Peyer's patch (tissue), 4 donors: Measurements from ENCODE around the gene RGL3. TPM values are rescaled to one million over a fixed set of nuclear protein-coding genes. Genes with fewer than 3 reads are reported as not detected.

Experiments used
- DNase-seq, 3 donors: peaks; one replicate each; pipeline ENCODE4 v3.0.0-alpha.2; 2017 to 2019
- H3K27ac ChIP-seq, 4 donors: fragments of 200-600 bp; sonication (generic); one replicate each; pipeline ENCODE4 v1.5.1; 2016 to 2019
- H3K27me3 ChIP-seq, 2 donors: fragments of 200-600 bp; sonication (generic); one replicate each; pipeline ENCODE4 v1.5.1; 2019
- H3K36me3 ChIP-seq, 3 donors: fragments of 200-600 bp; sonication (generic); one replicate each; pipeline ENCODE4 v1.5.1; 2016 to 2019
- H3K4me1 ChIP-seq, 4 donors: fragments of 200-600 bp; sonication (generic); one replicate each; pipeline ENCODE4 v1.5.1; 2016 to 2019
- H3K4me3 ChIP-seq, 4 donors: fragments of 200-600 bp; sonication (generic); 1 replicate in 3 of 4; 2 replicates in 1 of 4; pipeline ENCODE4 v1.5.1; 2016 to 2019; ENCODE audit warnings: mild to moderate bottlenecking in 1 of 4
- H3K9me3 ChIP-seq, 4 donors: fragments of 200-600 bp; sonication (generic); one replicate each; pipeline ENCODE4 v1.5.1; 2016 to 2019; ENCODE audit warnings: mild to moderate bottlenecking in 1 of 4
- POLR2A ChIP-seq, 2 donors: fragments of 450-650 bp; IDR thresholded peaks; one replicate each; pipeline ENCODE4 v1.5.1; 2017; ENCODE audit warnings: antibody characterized with exemption in 2 of 2, mild to moderate bottlenecking in 2 of 2, moderate library complexity in 2 of 2
- total RNA-seq, 4 donors: library from RNA; depleted of rRNA; stranded (reverse); fragments of >200 nt; gene quantifications; one replicate each; pipeline ENCODE4 v1.1.0, GENCODE V29; 2016
- TF ChIP-seq, protein P1 (sequence below), 6 experiments: fragments of 450-650 bp in 4 of 6; fragments of 200-600 bp in 2 of 6; sonication (generic) in 1 of 6; IDR thresholded peaks; one replicate each; pipeline ENCODE4 v1.5.1; 2017 to 2019; ENCODE audit warnings: antibody characterized with exemption in 6 of 6, mild to moderate bottlenecking in 3 of 6, moderate library complexity in 1 of 6

RGL3 gene
- total RNA-seq, 4 donors from 2014 or later: 2.5 to 51.2 (median 6.3) TPM

DNA sequence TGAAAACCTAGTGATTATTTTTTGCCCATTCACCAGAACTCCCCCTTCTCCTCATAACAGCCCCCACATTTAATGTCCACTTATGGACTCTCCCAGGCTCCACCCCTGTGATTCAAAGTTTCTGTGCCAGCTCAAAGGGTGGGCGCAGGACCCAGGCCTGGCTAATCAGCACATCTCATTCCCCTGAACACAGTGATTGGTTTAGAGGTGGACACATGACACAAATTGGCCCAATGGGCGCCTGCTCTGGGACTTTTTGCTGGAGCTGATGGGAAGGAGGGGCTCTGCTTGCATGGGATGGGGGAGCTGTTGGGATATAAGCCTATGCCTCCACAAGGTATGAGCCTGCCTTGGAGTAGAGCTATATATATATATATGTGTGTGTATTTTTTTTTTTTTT is 28.8 kb downstream of the RGL3 start:
- Histone ChIP-seq H3K4me3 (no peak overlapping the region), H3K4me1 (no peaks in the 10 kb centered on the region), H3K36me3 (no peaks in the 10 kb centered on the region), H3K27me3 (no peaks in the 10 kb centered on the region), H3K27ac (no peak overlapping the region), H3K9me3 (peaks cover 0 to 3% (median 0%) of the 10 kb centered on the region in 4 donors)
- no peak for DNase-seq
- TF ChIP-seq POLR2A (IDR thresholded peaks at IDR 0.05): no peak
- TF ChIP-seq, protein P1, sequence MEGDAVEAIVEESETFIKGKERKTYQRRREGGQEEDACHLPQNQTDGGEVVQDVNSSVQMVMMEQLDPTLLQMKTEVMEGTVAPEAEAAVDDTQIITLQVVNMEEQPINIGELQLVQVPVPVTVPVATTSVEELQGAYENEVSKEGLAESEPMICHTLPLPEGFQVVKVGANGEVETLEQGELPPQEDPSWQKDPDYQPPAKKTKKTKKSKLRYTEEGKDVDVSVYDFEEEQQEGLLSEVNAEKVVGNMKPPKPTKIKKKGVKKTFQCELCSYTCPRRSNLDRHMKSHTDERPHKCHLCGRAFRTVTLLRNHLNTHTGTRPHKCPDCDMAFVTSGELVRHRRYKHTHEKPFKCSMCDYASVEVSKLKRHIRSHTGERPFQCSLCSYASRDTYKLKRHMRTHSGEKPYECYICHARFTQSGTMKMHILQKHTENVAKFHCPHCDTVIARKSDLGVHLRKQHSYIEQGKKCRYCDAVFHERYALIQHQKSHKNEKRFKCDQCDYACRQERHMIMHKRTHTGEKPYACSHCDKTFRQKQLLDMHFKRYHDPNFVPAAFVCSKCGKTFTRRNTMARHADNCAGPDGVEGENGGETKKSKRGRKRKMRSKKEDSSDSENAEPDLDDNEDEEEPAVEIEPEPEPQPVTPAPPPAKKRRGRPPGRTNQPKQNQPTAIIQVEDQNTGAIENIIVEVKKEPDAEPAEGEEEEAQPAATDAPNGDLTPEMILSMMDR (IDR thresholded peaks at IDR 0.05): no peak

GRCh38 chr19:11387162-11388034 is 31.7 kb downstream of the RGL3 start:
- peaks cover 0 to 10% of the 10 kb centered on the region in 2 donors for H3K27me3 ChIP-seq
- TF ChIP-seq, protein P1 (IDR thresholded peaks at IDR 0.05): no peak
- TF ChIP-seq POLR2A (IDR thresholded peaks at IDR 0.05): no peak
- no peak for DNase-seq
- peaks cover 0 to 3% (median 0%) of the 10 kb centered on the region in 4 donors for H3K9me3 ChIP-seq
- H3K4me1 ChIP-seq: peaks cover 0 to 17% (median 14%) of the 10 kb centered on the region in 4 donors
- peak overlapping the region in 1 of 4 donors; percentile 11 for H3K27ac ChIP-seq
- H3K36me3 ChIP-seq: no peaks in the 10 kb centered on the region
- no peak overlapping the region for H3K4me3 ChIP-seq

DNA sequence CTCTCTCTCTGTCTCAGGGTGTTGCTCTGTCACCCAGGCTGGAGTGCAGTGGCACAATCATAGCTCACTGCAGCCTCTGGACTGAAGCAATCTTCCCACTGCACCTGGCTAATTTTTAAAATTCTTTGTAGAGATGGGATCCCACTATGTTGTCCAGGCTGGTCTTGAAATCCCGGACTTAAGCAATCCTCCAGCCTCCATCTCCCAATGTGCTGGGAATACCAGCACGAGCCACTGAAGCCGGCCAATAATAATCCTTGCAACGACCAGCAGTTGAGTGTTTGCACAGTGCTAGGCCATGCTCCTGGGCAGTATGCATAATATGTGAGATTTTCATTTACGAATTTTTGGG is 34.4 kb downstream of the RGL3 start:
- no peak overlapping the region for H3K27ac ChIP-seq
- H3K4me3 ChIP-seq: no peak overlapping the region
- H3K27me3 ChIP-seq: peaks cover 0 to 10% of the 10 kb centered on the region in 2 donors
- no peaks in the 10 kb centered on the region for H3K9me3 ChIP-seq
- DNase-seq: no peak
- H3K4me1 ChIP-seq: peaks cover 3 to 34% (median 20%) of the 10 kb centered on the region in 4 donors
- TF ChIP-seq, protein P1 (IDR thresholded peaks at IDR 0.05): no peak
- no peak for TF ChIP-seq POLR2A (IDR thresholded peaks at IDR 0.05)
- H3K36me3 ChIP-seq: no peaks in the 10 kb centered on the region

DNA sequence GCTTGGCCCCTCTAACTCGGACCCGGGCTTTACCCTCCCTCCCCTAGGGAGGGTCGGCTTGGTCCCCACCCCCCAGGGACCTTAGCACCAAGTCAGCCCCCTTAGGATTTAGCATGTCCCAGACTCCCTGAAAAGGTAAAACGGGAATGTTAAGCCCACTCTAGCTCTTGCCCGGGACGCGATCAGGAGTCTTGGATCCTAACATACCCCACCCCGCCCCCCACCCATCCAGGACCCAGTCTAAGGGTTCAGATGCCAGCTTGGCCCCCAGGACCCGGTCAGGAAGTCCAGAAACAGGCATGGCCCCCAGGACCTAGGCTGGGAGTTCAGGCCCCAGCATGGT is 35.4 kb downstream of the RGL3 start:
- no peaks in the 10 kb centered on the region for H3K9me3 ChIP-seq
- no peak for DNase-seq
- H3K27ac ChIP-seq: peak overlapping the region in 2 of 4 donors; percentile 4 to 55
- H3K27me3 ChIP-seq: peaks cover 0 to 10% of the 10 kb centered on the region in 2 donors
- TF ChIP-seq POLR2A (IDR thresholded peaks at IDR 0.05): no peak
- TF ChIP-seq, protein P1 (IDR thresholded peaks at IDR 0.05): no peak
- H3K4me3 ChIP-seq: peak overlapping the region in 3 of 4 donors; percentile 42 to 44 (median 42)
- no peaks in the 10 kb centered on the region for H3K36me3 ChIP-seq
- peaks cover 3 to 34% (median 20%) of the 10 kb centered on the region in 4 donors for H3K4me1 ChIP-seq

- H3K4me1 ChIP-seq: peaks cover 3 to 39% (median 20%) of the 10 kb centered on the region in 4 donors
- no peaks in the 10 kb centered on the region for H3K9me3 ChIP-seq
- H3K27me3 ChIP-seq: peaks cover 0 to 10% of the 10 kb centered on the region in 2 donors
- H3K27ac ChIP-seq: peak overlapping the region in 2 of 4 donors; percentile 4 to 52
- DNase-seq: peak; percentile 46 to 73 (median 64)
- H3K4me3 ChIP-seq: peak overlapping the region; percentile 15 to 44 (median 42)
- TF ChIP-seq, protein P1 (IDR thresholded peaks at IDR 0.05): peak in 5 of 6 experiments; percentile 51 to 68 (median 55)
- TF ChIP-seq POLR2A (IDR thresholded peaks at IDR 0.05): no peak
- H3K36me3 ChIP-seq: no peaks in the 10 kb centered on the region
Observed at GRCh38 chr19:11382898-11383705, 36.0 kb downstream of the RGL3 start.
